ENCODE measurements around the gene FAM53B.

The FAM53B gene

GRCh38 chr10:124742413-124743190 lies 1.6 kb downstream of the FAM53B start:
- in situ Hi-C loops (cut with MboI; ENCODE audit: low sequenced_read_pairs): no loop called here

- in situ Hi-C loops (cut with MboI; ENCODE audit: low sequenced_read_pairs): no loop called here
These were observed 2.2 kb downstream of the FAM53B start for GRCh38 chr10:124741922-124742412.

DNA sequence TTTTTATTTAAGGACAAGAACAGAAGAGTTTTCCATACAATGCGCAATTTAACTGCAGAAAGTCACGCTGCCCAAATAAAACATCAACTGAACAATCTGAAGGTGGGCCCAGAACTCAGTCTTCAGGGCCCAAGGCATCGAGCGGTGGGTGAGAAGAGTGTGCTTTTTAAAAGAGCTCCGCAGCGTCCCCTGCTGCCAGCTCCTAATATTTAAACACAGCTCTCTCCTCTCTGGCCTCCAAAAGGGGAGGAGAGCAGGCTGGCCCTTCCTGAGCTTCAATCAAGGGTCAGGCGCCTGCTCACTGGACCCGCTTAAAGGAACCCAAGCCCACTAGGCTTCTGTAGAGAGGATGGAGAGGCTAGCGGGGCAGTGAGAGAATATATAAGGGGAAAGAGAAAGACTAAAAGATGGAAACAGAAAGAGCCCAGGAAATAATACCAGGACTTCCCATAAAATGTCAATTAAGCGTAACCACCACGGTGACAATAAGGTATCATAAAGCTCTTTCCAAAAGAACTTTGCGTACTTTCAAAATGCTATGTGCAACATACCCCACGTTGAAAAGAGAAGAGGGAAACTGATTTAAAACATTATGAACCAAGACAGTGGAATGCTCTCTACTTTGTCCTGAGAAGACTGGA lies 2.8 kb downstream of the FAM53B start:
- in situ Hi-C loops (cut with MboI; ENCODE audit: low sequenced_read_pairs): no loop called here

DNA sequence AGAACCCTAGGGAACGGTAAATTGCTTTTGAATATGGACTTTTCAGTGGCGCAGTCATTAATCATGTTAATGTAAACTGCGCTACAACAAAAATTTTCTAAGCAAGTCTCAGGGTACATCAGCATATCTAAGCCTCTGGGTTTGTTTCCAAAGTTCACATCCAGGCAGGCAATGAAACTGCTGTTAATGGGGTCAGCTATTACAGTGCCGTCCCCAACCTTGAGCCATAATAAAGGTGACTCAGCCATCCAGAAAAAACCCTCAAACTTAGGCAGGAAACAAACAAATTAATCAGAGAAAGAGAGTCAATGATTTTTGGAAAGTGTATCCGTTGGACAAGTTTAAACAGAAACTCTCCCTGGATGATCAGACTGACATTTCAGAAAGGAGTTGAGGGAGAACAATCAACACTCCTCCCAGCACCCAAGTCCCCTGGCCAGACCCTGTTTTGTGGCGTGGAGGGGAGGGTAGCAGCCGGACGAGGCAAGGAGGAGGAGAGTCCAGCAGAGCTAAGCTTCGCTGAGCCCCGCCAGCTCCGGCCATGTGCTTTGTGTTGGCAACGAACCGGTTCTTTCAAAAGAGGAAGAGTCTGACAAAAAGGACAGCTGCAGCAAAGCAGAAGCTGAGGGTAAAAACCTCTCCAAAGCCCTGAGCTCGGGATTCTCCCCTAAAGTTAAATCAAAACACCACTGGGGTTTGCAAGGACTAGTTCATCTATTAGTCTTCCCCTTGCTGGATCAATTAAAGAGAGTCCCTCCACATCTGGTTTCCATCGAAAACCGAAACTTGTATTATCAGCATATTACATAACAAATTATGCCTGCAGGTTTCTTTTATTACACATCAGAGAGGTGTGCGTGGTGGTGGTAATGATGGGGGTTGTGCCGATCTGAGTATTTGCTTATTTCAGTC lies 3.6 kb downstream of the FAM53B start:
- in situ Hi-C loops (cut with MboI; ENCODE audit: low sequenced_read_pairs): no loop called here

- in situ Hi-C loops (cut with MboI; ENCODE audit: low sequenced_read_pairs): no loop called here
These were observed 4.2 kb downstream of the FAM53B start for GRCh38 chr10:124739986-124740368.

GRCh38 chr10:124739119-124739921 lies 4.9 kb downstream of the FAM53B start:
- in situ Hi-C loops (cut with MboI; ENCODE audit: low sequenced_read_pairs): no loop called here

GRCh38 chr10:124738441-124738840 lies 5.7 kb downstream of the FAM53B start:
- in situ Hi-C loops (cut with MboI; ENCODE audit: low sequenced_read_pairs): no loop called here

GRCh38 chr10:124737708-124738107 lies 6.5 kb downstream of the FAM53B start:
- in situ Hi-C loops (cut with MboI; ENCODE audit: low sequenced_read_pairs): no loop called here

DNA sequence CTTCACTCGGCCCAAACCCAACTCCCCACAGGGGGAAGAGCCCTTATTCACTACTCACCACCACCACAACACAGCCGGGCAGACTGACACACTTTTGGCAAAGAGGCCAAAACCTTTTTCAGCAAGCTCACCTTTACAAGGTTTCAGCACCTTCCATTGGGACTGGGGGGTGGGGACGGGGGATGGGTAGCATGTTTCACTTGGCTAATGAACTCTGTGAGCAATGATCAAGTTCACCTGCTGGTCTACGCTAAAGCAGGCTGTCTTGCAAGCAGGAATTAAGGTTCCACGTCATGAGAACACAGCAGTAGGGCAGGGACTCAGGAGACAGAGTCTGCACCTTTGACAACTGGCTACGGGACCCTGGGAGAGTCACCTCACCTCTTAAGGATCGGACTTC lies 7.0 kb downstream of the FAM53B start:
- in situ Hi-C loops (cut with MboI; ENCODE audit: low sequenced_read_pairs): no loop called here

DNA sequence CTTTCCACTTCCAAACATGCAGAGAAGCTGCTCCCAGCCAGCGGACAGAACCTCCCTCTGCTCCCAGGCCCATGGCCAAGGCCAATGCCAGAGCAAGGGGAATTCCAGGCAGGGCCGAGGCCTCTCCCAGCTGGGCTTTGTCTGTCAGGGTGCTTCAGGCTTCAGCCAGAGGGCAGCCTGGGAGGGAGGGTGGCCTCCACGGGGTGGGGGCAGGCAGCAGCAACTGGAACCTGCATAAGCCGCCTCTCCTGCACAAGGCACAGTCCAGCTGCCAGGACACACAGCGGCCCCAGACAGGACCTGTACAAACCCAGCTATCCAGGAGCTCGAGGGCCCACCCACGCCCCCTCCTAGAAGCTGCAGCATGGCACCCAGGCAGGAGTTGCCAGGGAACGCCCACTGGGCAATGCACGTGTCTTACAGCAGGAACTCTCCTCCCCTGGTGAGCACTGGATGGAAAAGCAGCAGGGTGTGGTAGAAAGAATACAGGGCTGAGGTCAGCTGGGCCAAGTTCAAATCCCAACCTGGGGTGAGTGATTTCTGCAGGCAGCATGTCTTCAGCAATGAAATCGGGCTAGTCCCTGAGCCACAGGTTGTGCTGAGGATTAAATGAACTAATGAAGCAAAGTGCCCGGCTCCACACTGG lies 7.6 kb downstream of the FAM53B start:
- in situ Hi-C loops (cut with MboI; ENCODE audit: low sequenced_read_pairs): no loop called here

DNA sequence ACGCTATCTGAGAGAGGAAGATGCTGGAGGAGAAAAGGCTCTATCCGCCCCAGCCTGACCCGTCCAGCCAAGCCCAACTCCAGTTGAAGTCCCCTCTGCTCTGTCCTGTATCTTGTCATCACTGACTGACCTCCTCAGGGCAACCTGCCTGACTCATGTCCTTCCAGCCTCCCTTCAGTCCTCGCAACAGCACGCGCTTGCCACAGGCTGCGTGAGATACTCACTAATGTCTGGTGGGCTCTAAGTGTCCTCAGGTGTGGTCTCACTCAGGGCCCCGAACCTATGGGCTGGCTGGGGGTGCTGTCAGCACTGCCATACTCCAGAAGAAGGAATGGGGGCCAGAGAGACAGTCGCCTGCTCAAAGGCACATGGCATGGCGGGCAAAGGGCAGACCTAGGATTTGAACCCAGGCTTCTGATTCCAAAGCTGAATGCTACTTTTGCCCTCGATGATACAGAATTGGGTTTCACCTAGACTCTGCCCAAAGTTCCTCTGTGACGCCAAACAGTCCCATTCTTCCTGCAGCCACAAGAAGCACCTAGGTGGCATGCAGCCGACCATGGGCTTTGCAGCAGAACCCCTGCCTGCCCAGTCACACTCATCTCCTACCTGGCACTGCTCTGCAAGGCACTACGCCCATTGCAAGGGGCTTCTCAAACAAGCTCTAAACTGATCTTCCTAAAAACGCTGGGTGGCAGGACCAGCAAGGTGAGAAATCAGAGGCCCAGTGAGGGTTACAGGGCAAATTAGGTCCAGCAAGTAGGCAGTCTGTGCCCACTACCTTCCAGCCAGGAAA lies 8.5 kb downstream of the FAM53B start:
- in situ Hi-C loops (cut with MboI; ENCODE audit: low sequenced_read_pairs): no loop called here

GRCh38 chr10:124734311-124735166 lies 9.6 kb downstream of the FAM53B start:
- in situ Hi-C loops (cut with MboI; ENCODE audit: low sequenced_read_pairs): no loop called here

GRCh38 chr10:124733571-124734245 lies 10.5 kb downstream of the FAM53B start:
- in situ Hi-C loops (cut with MboI; ENCODE audit: low sequenced_read_pairs): no loop called here

- in situ Hi-C loops (cut with MboI; ENCODE audit: low sequenced_read_pairs): no loop called here
These were observed 11.1 kb downstream of the FAM53B start for GRCh38 chr10:124732931-124733570.

DNA sequence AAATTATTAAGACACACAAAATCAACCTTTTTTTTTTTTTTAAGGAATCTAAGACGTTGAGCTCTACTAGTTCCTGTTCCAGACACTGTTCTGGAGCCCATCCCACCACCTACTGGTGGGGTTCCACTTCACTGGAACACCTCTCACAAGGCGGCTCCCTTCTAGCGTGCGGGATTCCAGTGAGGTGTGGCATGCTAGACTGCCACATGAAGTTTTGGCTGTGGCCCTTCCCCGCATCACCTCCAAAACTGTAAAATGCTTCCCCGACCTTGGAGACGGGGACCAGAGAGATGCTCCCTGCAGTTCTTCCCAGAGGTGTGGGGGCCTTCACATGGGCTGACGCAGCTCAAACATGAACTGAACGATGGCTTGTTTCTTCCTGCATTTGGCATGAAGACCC lies 12.6 kb downstream of the FAM53B start:
- in situ Hi-C loops (cut with MboI; ENCODE audit: low sequenced_read_pairs): no loop called here

GRCh38 chr10:124730790-124731189 lies 13.4 kb downstream of the FAM53B start:
- in situ Hi-C loops (cut with MboI; ENCODE audit: low sequenced_read_pairs): no loop called here

Data from HL-60/S4 treated with retinoic acid at 250 ng/mL for 4 days and 3 days (cell line).